ENCODE results near the gene CACNG7. TPM values are rescaled to one million over a fixed set of nuclear protein-coding genes. Genes with fewer than 3 reads are reported as not detected.

Gene CACNG7
- total RNA-seq, 1 experiment from 2014 or later: not detected

DNA sequence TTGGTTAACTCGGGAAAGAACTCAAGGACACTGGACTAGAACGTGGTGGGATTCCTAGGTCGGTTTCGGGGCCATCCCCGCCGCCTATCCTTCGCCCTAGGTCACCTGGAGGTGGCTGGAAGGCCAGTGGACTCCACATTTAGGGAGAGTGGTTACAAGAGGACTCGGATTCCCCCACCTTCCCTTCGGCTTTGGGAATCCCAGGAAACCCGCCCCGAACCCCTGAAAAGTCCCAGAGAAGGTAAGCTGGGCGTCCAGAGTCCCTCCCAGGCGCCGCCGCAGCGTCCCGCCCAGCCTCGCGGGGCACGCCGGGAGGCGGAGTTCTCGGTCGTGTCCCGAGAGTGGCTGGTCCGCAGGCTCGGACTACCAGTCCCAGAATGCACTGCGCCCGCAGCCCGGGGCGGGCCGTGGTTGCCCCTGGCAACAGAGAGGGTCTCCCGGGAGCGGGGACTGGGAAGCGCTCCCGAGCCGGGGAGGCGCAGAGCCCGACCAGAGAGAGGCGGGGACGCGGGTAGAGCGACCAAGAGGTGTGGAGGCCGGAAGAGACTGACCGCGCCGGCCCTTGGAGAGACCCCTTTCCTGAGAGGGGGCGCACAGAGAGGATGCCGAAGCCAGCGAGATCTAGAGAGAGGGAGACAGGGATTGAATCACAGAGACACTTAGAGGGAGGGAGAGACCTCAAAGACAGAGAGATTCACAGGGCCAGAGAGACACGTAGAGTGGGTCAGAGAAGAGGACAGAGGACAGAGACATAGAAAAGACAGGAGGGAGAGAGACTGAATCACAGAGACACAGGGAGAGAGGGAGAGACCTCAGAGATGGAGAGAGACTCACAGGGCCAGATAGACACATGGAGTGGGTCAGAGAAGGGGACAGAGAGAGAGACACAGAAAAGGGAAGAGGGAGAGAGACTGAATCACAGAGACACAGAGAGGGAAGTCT is 29.7 kb upstream of the CACNG7 start:
- no peaks in the 10 kb centered on the region for H3F3A ChIP-seq (ENCODE audit: low read length, unreplicated experiment)
- TF ChIP-seq, protein P1, sequence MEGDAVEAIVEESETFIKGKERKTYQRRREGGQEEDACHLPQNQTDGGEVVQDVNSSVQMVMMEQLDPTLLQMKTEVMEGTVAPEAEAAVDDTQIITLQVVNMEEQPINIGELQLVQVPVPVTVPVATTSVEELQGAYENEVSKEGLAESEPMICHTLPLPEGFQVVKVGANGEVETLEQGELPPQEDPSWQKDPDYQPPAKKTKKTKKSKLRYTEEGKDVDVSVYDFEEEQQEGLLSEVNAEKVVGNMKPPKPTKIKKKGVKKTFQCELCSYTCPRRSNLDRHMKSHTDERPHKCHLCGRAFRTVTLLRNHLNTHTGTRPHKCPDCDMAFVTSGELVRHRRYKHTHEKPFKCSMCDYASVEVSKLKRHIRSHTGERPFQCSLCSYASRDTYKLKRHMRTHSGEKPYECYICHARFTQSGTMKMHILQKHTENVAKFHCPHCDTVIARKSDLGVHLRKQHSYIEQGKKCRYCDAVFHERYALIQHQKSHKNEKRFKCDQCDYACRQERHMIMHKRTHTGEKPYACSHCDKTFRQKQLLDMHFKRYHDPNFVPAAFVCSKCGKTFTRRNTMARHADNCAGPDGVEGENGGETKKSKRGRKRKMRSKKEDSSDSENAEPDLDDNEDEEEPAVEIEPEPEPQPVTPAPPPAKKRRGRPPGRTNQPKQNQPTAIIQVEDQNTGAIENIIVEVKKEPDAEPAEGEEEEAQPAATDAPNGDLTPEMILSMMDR (conservative IDR thresholded peaks at IDR 0.05; ENCODE audit: low read depth, low read length): no peak
- TF ChIP-seq EZH2phosphoT487 (IDR thresholded peaks at IDR 0.05; ENCODE audit: borderline replicate concordance, low read length) (no peak), EZH2 (IDR thresholded peaks at IDR 0.05; ENCODE audit: low read length, unreplicated experiment) (no peak)
- peak overlapping the region; percentile 67 for H3K4me3 ChIP-seq (ENCODE audit: low read length)
- peak; percentile 87 for ATAC-seq
- H3K4me2 ChIP-seq (ENCODE audit: low read length): peak overlapping the region; percentile 86
- H3K27ac ChIP-seq (ENCODE audit: low read length): no peak overlapping the region
- peaks cover 28% of the 10 kb centered on the region for H3K27me3 ChIP-seq (ENCODE audit: low read length)
- no peaks in the 10 kb centered on the region for H3K9me2 ChIP-seq (replicated peaks; ENCODE audit: low read length)
- H3K4me1 ChIP-seq (ENCODE audit: insufficient read depth, low read length): peaks cover 20% of the 10 kb centered on the region
- no peak overlapping the region for H3K9ac ChIP-seq (ENCODE audit: low read length)
- CTCF ChIA-PET: interaction anchor here (0.6 kb wide), 1 partner anchor 38 kb away, joined by 3 read pairs; no protein-coding TSS in a partner anchor
- POLR2A ChIA-PET (ENCODE audit: unreplicated experiment): interaction anchor here (1.1 kb wide), 1 partner anchor 11 kb away, joined by 4 read pairs; no protein-coding TSS in a partner anchor
- H3K79me2 ChIP-seq (ENCODE audit: low read length): 0 out of 2 replicates have a peak, but pooled peaks cover 1% of the 10 kb centered on the region
- H3K36me3 ChIP-seq (ENCODE audit: low read depth, low read length): peaks cover 10% of the 10 kb centered on the region
- H3K9me3 ChIP-seq (ENCODE audit: low read length): no peaks in the 10 kb centered on the region
- no TSS peak for BruUV-seq (replicated peaks)
- peak overlapping the region; percentile 73 for H2AFZ ChIP-seq (ENCODE audit: low read length)
- peaks cover 13% of the 10 kb centered on the region; the same call in 1 of the 2 replicates for H4K20me1 ChIP-seq (ENCODE audit: low read length)
- DNase-seq: peak; percentile 82
- intact Hi-C loops (cut with micrococcal nuclease): no loop called here

DNA sequence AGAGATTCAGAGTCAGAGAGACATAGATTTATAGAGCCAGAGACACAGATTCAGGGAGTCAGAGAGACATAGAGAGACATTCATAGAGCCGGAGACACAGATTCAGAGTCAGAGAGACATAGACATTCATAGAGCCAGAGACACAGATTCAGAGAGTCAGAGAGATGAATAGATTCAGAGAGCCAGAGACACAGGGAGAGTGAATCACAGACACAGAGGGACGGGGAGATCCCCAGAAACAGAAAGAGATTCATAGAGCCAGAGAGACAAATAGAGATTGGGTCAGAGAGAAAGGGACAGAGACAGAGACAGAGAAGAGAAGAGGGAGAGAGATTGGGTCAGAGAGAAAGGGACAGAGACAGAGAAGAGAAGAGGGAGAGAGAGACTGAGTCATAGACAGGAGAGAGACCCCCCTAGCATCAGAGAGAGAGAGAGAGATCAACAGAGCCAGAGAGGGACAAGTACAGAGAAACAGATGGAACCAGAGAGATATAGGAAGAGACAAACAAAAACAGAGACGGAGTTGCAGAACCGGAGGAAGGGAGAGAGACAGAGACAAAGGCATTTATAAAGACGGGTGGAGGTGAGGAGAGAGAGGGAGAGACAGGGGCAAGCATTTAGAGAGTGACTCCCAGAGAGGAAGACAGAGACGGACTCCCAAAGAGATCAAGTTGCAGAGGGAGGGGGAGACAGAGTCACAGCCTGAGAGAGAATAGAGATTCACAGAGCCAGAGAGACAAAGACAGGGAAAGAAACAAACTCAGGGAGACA is 28.2 kb upstream of the CACNG7 start:
- intact Hi-C loops (cut with micrococcal nuclease): loop anchor here (1.0 kb wide), 2 partner anchors 39 to 143 kb away; no protein-coding TSS in a partner anchor
- no peaks in the 10 kb centered on the region for H3K9me3 ChIP-seq (ENCODE audit: low read length)
- peaks cover 20% of the 10 kb centered on the region for H3K4me1 ChIP-seq (ENCODE audit: insufficient read depth, low read length)
- H4K20me1 ChIP-seq (ENCODE audit: low read length): peaks cover under 1% of the 10 kb centered on the region; the same call in 1 of the 2 replicates
- no peak overlapping the region for H3K9ac ChIP-seq (ENCODE audit: low read length)
- H3K27me3 ChIP-seq (ENCODE audit: low read length): peaks cover 33% of the 10 kb centered on the region
- peak overlapping the region; percentile 89 for H3K4me2 ChIP-seq (ENCODE audit: low read length)
- POLR2A ChIA-PET (ENCODE audit: unreplicated experiment): no interaction called here
- H3K27ac ChIP-seq (ENCODE audit: low read length): no peak overlapping the region
- peaks cover under 1% of the 10 kb centered on the region for H3K36me3 ChIP-seq (ENCODE audit: low read depth, low read length)
- TF ChIP-seq, protein P1 (conservative IDR thresholded peaks at IDR 0.05; ENCODE audit: low read depth, low read length): no peak
- TF ChIP-seq EZH2phosphoT487 (IDR thresholded peaks at IDR 0.05; ENCODE audit: borderline replicate concordance, low read length): no peak
- no peak for TF ChIP-seq EZH2 (IDR thresholded peaks at IDR 0.05; ENCODE audit: low read length, unreplicated experiment)
- H3F3A ChIP-seq (ENCODE audit: low read length, unreplicated experiment): no peaks in the 10 kb centered on the region
- CTCF ChIA-PET: interaction anchor here (1.0 to 1.4 kb wide), 3 partner anchors 67 to 149 kb away, joined by 4 to 8 read pairs (median 6); no protein-coding TSS in a partner anchor
- no peak; the same call in 1 of the 2 replicates for ATAC-seq
- H3K79me2 ChIP-seq (ENCODE audit: low read length): no peaks in the 10 kb centered on the region
- H3K9me2 ChIP-seq (replicated peaks; ENCODE audit: low read length): no peaks in the 10 kb centered on the region
- peak overlapping the region; percentile 65 for H3K4me3 ChIP-seq (ENCODE audit: low read length)
- peak overlapping the region; percentile 58 for H2AFZ ChIP-seq (ENCODE audit: low read length)
- no TSS peak for BruUV-seq (replicated peaks)
- DNase-seq: no peak

Measured in PC-3 (cell line).